Measurements from ENCODE around the gene UGGT2. TPM values are rescaled to one million over a fixed set of nuclear protein-coding genes. Genes with fewer than 3 reads are reported as not detected.

The UGGT2 gene
- total RNA-seq, 1 experiment from 2014 or later: 34.5 TPM

GRCh38 chr13:95902741-95903140 lies 150.5 kb downstream of the UGGT2 start:
- Histone ChIP-seq H3K18ac (ENCODE audit: insufficient read length, low read depth, low read length) (no peak overlapping the region), H2BK15ac (ENCODE audit: low read depth, low read length) (no peak overlapping the region), H3K4me1 (ENCODE audit: insufficient read depth, low read length) (no peaks in the 10 kb centered on the region), H4K8ac (replicated peaks; ENCODE audit: insufficient read length, low read depth, low read length) (no peak overlapping the region), H2AK5ac (ENCODE audit: insufficient read length, low read length) (no peak overlapping the region), H2BK20ac (ENCODE audit: low read depth, low read length, poor library complexity, severe bottlenecking) (no peak overlapping the region), H2BK12ac (ENCODE audit: insufficient read length, low read depth, low read length) (no peak overlapping the region), H3K27me3 (ENCODE audit: insufficient read depth, low read length) (no peaks in the 10 kb centered on the region), H3K23ac (ENCODE audit: insufficient read length, low read depth, low read length) (no peak overlapping the region), H3K4me2 (ENCODE audit: insufficient read depth, insufficient read length, low read length) (no peak overlapping the region), H3T11ph (ENCODE audit: low read length) (no peak overlapping the region), H3K4ac (ENCODE audit: low read depth, low read length) (no peak overlapping the region), H3K9me3 (ENCODE audit: control insufficient read depth, low read depth, low read length) (no peaks in the 10 kb centered on the region), H4K5ac (ENCODE audit: insufficient read length, low read depth, low read length) (no peak overlapping the region), H4K91ac (ENCODE audit: insufficient read length, low read depth, low read length) (no peak overlapping the region), H2BK120ac (ENCODE audit: low read depth, low read length, poor library complexity, severe bottlenecking) (no peak overlapping the region), H3K56ac (ENCODE audit: insufficient read length, low read depth, low read length) (no peak overlapping the region), H3K23me2 (ENCODE audit: insufficient read length, low read depth, low read length, poor library complexity, severe bottlenecking) (no peaks in the 10 kb centered on the region), H3K9ac (ENCODE audit: extremely low read depth, insufficient read length, low read length) (no peak overlapping the region), H2AFZ (ENCODE audit: low read length) (no peak overlapping the region), H3K14ac (ENCODE audit: insufficient read depth, low read length) (no peak overlapping the region), H3K79me2 (ENCODE audit: insufficient read depth, low read length) (no peaks in the 10 kb centered on the region), H3K27ac (ENCODE audit: insufficient read length, low read depth, low read length) (no peak overlapping the region), H2BK5ac (ENCODE audit: insufficient read length, low read length) (no peak overlapping the region), H4K20me1 (ENCODE audit: control insufficient read depth, insufficient read depth, insufficient read length) (no peaks in the 10 kb centered on the region), H3K79me1 (ENCODE audit: insufficient read depth, low read depth, low read length, poor library complexity, severe bottlenecking) (no peaks in the 10 kb centered on the region)
- DNase-seq: no peak
- WGBS (ENCODE audit: extremely low coverage, insufficient read length, low lambda C conversion rate): no CpG with 5 or more reads among the region's 1 CpG
- no peak for TF ChIP-seq CTCF (conservative IDR thresholded peaks at IDR 0.05)
- Mint-ChIP-seq H3K4me1 (no peaks in the 10 kb centered on the region), H3K9me3 (peaks cover 16 to 20% of the 10 kb centered on the region in 2 experiments), H3K36me3 (ENCODE audit: insufficient read depth in 1 of 3, low read depth in 3 of 3) (peaks cover 21 to 31% (median 23%) of the 10 kb centered on the region in 3 experiments), H3K4me3 (no peak overlapping the region), H3K27me3 (ENCODE audit: low read depth) (no peaks in the 10 kb centered on the region; the same call in 1 of the 2 replicates), H3K27ac (no peak overlapping the region)
